HEK293T (cell line): Measurements from ENCODE around the gene XAB2.

Source experiments
- ARNT ChIP-seq: fragments of 450-650 bp; IDR thresholded peaks from 2 replicates; pipeline ENCODE4 v1.6.1; 2017; ENCODE audit warnings: mild to moderate bottlenecking
- BHLHE40 ChIP-seq: fragments of 450-650 bp; IDR thresholded peaks from 2 replicates; pipeline ENCODE4 v1.6.1; 2016; ENCODE audit warnings: mild to moderate bottlenecking, moderate library complexity, borderline replicate concordance
- ELF4 ChIP-seq: fragments of 450-650 bp; IDR thresholded peaks from 2 replicates; pipeline ENCODE4 v1.6.1; 2017; ENCODE audit warnings: antibody characterized with exemption
- FOXA1 ChIP-seq: fragments of 450-650 bp; IDR thresholded peaks from 2 replicates; pipeline ENCODE4 v1.6.1; 2016; ENCODE audit warnings: mild to moderate bottlenecking
- FOXK2 ChIP-seq: fragments of 450-650 bp; IDR thresholded peaks from 2 replicates; pipeline ENCODE4 v1.6.1; 2016; ENCODE audit warnings: mild to moderate bottlenecking
- FOXM1 ChIP-seq: fragments of 450-650 bp; IDR thresholded peaks from 2 replicates; pipeline ENCODE4 v1.6.1; 2017; ENCODE audit warnings: mild to moderate bottlenecking, borderline replicate concordance
- L3MBTL2 ChIP-seq: fragments of 450-650 bp; conservative IDR thresholded peaks from 2 replicates; pipeline ENCODE4 v1.6.1; 2016; ENCODE audit warnings: mild to moderate bottlenecking
- NFRKB ChIP-seq: fragments of 450-650 bp; IDR thresholded peaks from 2 replicates; pipeline ENCODE4 v1.6.1; 2016; ENCODE audit warnings: mild to moderate bottlenecking, moderate library complexity
- SP1 ChIP-seq: fragments of 450-650 bp; IDR thresholded peaks from 2 replicates; pipeline ENCODE4 v1.6.1; 2017
- SUZ12 ChIP-seq: fragments of 450-650 bp; IDR thresholded peaks from 2 replicates; pipeline ENCODE4 v1.6.1; 2016; ENCODE audit warnings: mild to moderate bottlenecking
- TARDBP ChIP-seq: fragments of 450-650 bp; IDR thresholded peaks from 2 replicates; pipeline ENCODE4 v1.6.1; 2016
- ZNF384 ChIP-seq: fragments of 450-650 bp; IDR thresholded peaks from 2 replicates; pipeline ENCODE4 v1.6.1; 2016
- TF ChIP-seq, protein P1 (sequence below): fragments of 450-650 bp; IDR thresholded peaks from 2 replicates; pipeline ENCODE4 v1.6.1; 2016

- TF ChIP-seq ELF4, result no peak
- TF ChIP-seq, protein P1, sequence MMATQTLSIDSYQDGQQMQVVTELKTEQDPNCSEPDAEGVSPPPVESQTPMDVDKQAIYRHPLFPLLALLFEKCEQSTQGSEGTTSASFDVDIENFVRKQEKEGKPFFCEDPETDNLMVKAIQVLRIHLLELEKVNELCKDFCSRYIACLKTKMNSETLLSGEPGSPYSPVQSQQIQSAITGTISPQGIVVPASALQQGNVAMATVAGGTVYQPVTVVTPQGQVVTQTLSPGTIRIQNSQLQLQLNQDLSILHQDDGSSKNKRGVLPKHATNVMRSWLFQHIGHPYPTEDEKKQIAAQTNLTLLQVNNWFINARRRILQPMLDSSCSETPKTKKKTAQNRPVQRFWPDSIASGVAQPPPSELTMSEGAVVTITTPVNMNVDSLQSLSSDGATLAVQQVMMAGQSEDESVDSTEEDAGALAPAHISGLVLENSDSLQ, result no peak
- TF ChIP-seq TARDBP, result no peak
- no peak for TF ChIP-seq NFRKB
- no peak for TF ChIP-seq FOXM1
- no peak for TF ChIP-seq SUZ12
- no peak for TF ChIP-seq BHLHE40
- TF ChIP-seq L3MBTL2, result no peak
- TF ChIP-seq SP1, result no peak
- TF ChIP-seq ARNT, result no peak
- TF ChIP-seq FOXK2, result no peak
- no peak for TF ChIP-seq ZNF384
- TF ChIP-seq FOXA1, result no peak
These were observed 47.5 kb upstream of the XAB2 start, which contains the start of gene MCEMP1 for GRCh38 chr19:7676854-7677253.
